Measurements from ENCODE around the gene TLNRD1.

TLNRD1 gene

GRCh38 chr15:81029414-81030300 lies 28.9 kb downstream of the TLNRD1 start:
- no peak for DNase-seq

DNA sequence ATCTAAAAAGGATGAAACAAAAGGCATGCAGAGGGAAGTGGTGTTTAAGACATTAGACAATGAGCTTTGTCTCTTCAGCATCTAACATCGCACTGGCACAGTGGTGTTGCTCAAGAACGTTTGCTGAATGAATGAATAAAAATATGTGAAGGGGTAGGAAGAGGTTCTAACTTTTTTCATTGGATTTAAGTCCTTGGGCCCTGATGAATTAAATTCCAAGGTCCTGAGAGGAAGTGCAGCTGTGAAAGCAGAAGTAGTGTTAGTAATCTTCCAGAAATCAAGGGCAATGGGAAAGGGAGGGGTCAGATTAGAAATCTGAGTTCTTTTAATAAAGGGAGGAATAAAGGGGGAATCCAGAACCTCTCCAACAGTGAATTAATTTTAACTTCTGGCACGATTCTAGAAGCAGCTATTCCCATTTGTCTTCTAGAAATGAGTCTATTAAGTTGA lies 29.6 kb downstream of the TLNRD1 start:
- no peak for DNase-seq

GRCh38 chr15:81031203-81031602 lies 30.5 kb downstream of the TLNRD1 start:
- DNase-seq = no peak

- no peak for DNase-seq
These were observed 31.6 kb downstream of the TLNRD1 start for GRCh38 chr15:81032355-81032754.

GRCh38 chr15:81032818-81033217 lies 32.1 kb downstream of the TLNRD1 start:
- no peak for DNase-seq

DNA sequence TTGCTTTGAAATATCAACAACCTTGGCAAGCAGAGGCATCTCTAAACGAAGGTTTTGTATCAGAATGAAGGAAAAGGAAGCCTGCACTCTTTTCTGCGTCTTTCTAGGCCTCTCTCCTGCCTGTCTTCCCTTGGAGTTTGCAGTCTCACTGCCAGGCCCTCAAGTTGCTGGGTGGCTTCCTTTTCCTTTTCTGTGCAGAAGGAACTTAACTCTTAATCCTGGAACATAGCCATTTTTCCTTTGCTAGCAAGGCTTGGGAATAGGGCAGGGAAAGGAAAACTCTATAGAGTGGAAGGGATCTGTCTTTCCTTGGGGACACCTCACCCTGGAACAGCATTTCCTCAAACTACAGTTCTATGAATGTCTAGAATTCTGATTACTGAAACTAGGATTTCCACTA lies 32.8 kb downstream of the TLNRD1 start:
- DNase-seq = no peak

DNA sequence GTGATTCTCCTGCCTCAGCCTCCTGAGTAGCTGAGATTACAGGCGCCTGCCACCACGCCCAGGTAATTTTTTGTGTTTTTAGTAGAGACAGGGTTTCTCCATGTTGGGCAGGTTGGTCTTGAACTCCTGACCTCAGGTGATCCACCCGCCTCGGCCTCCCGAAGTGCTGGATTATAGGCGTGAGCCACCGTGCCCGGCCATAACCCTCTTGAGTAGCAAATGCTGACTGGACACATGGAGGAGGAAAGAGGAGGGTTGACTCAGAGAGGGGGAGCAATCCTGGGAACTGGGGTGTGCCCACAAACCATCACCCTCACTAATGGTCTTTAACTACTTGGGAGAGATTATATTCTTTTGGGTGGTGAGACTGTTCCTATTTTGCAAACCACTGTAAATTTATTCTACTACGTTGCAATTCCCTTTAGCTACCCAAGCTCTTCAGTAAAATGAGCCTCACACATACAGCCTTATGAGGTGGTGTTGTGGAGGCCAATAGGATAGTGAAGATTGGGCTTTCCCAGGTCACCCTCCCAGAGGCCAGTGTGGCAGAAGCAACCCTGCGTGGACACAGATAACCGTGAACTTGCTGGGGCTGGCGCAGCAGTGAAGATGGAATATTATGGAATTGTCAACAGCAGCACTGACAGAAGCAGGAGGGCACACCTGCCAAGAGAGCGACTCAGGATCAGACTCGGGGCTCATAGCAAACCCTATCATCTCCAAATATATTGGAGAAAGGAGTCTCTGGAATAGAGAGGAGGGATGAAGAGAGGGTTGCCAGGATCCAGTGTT lies 37.4 kb downstream of the TLNRD1 start:
- no peak for DNase-seq

DNA sequence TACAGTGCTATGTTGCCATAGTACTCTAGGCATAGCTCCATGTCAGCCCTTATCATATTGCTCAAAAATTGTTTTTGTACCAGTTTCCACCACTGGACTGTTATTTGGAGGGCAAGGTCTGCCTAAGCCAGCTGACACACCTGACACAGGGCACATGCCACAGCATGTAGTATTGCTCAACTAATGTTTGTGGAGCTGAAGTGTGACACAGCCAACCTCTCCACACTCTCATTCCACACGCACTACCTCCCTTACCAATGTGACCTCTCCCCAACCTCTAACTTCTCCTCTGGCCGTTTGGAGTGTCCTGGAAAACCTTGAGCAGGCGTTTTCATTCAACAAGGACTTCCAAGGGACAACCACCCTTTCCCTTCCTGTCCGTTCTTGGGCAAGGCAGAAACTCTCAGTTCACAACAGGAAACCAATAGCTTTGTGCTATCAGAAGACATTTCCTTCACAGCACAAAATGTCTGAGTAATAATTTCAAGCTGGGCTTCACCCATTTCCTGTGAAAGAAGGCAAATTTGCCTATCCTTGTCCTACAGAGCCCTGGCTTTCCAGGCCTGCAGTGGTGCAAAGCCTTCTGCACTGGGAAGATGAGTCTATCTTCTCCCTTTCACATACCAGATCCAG lies 38.4 kb downstream of the TLNRD1 start:
- no peak for DNase-seq

- no peak for DNase-seq
These were observed 40.0 kb downstream of the TLNRD1 start for GRCh38 chr15:81040757-81041156.

- no peak for DNase-seq
These were observed 42.7 kb downstream of the TLNRD1 start for GRCh38 chr15:81043281-81043934.

DNA sequence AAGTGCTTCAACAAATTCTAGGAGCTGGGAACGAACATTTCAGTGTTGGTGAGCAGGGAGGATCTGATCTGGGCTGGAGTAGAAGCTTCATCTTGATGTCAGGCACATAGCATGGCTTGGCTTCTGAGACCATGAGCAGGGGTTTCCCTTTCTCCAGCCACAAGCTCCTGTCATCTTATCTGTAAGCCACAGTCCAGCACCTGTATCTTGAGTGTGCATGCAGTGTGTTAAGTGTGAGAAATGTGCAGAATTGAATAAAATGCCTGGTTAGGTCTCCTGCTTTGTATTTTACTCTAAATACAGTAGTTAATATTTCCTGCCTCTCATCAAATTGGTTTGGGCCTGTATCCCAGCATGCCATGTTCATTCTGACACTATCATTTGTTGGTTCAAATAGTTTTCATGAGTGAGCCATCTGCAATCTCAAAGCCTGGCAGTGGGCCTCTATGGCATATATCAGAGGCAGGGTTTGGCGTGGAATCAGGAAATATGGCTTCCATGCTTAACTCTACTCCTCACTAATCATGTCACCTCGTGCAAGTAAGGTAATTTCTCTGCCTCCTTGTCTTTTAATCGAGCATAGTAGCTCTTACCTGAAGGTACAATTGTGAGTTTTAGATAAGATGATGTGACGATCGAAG lies 43.3 kb downstream of the TLNRD1 start:
- DNase-seq = no peak

- DNase-seq = no peak
These were observed 45.6 kb downstream of the TLNRD1 start for GRCh38 chr15:81046290-81046689.

- no peak for DNase-seq
These were observed 47.2 kb downstream of the TLNRD1 start for GRCh38 chr15:81047928-81048327.

DNA sequence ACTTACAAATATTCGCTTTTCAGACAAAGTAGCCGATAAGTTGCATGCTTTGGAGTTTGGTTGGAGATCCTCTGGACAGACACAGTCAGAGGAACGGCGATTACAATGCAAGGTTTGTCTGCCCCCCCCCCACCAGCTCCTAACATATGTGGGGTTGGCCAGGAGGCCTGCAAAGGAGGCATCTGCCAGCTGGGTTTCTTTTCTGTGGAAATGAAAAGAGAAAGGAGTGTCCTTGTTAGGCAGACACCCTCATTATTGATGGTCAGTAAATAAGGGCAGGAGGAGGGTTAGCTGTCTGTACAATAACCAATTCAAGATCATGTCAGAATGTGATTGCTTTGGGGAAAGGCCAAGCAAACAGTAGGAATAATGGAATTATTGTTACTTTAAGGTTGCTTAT lies 49.1 kb downstream of the TLNRD1 start:
- DNase-seq = peak in 2 of 3 experiments; percentile 4 to 50

DNA sequence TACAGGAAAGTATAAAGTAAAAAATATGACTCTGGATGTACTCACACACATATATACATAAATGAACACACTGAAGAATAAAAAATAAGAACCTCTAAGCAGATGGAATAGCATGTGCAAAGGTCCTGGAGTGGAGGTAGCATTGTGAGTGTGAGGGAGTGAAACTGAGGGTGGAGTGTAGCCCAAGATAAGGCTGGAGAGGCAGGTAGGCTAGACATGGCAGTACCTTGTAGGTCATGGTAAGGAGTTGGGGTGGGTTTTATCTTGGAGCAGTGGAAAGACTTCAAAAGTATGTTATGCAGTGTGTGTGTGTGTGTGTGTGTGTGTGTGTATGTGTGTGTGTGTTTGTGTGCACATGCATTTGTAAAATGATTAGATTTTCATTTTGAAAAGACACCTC lies 49.5 kb downstream of the TLNRD1 start:
- DNase-seq = no peak

GRCh38 chr15:81050805-81051204 lies 50.1 kb downstream of the TLNRD1 start:
- no peak for DNase-seq

GRCh38 chr15:81052046-81052445 lies 51.3 kb downstream of the TLNRD1 start:
- DNase-seq = no peak

GRCh38 chr15:81053621-81054020 lies 52.9 kb downstream of the TLNRD1 start:
- no peak for DNase-seq

GRCh38 chr15:81054236-81054635 lies 53.5 kb downstream of the TLNRD1 start:
- DNase-seq = no peak

Data from NCI-H1417 (cell line).